Common myeloid progenitor, CD34-positive (primary cell): ENCODE results near the gene KCTD2. TPM values are rescaled to one million over a fixed set of nuclear protein-coding genes. Genes with fewer than 3 reads are reported as not detected.

Experiments used
- CTCF ChIA-PET: fragments of 350-600 bp; sonication (Branson Sonifier 250); formaldehyde crosslinking; loops from one replicate; lab custom pipeline; 2021; ENCODE audit warnings: antibody characterized with exemption; lab: Charles Lee
- POLR2A ChIA-PET: fragments of 350-600 bp; sonication (Branson Sonifier 250); formaldehyde crosslinking; loops from one replicate; lab custom pipeline; 2021; ENCODE audit warnings: antibody characterized with exemption; lab: Charles Lee
- DNase-seq, 3 donors: peaks; one replicate each; pipeline versions ENCODE4 v3.0.0 to v3.0.0-alpha.2; 2013
- H3K27ac ChIP-seq, 2 experiments: 1 replicate in 1 of 2; 2 replicates in 1 of 2; pipeline ENCODE4 v1.7.0; 2013; ENCODE audit warnings: inconsistent platforms in 2 of 2, low read length in 2 of 2, mild to moderate bottlenecking in 2 of 2, low read depth in 1 of 2, moderate library complexity in 1 of 2; ENCODE audit not compliant: severe bottlenecking in 2 of 2, insufficient read depth in 1 of 2, poor library complexity in 1 of 2
- H3K27me3 ChIP-seq, 5 experiments: replicated peaks in 2 of 5; 1 replicate in 3 of 5; 2 replicates in 2 of 5; pipeline versions ENCODE4 v1.6.1 to v1.7.0; 2013; ENCODE audit warnings: low read length in 4 of 5, mild to moderate bottlenecking in 2 of 5, moderate library complexity in 2 of 5, inconsistent platforms in 1 of 5; ENCODE audit not compliant: insufficient read depth in 5 of 5, control insufficient read depth in 4 of 5
- H3K36me3 ChIP-seq, 4 experiments: 1 replicate in 2 of 4; 2 replicates in 2 of 4; pipeline versions ENCODE4 v1.6.1 to v1.7.0; 2013; ENCODE audit warnings: low read length in 3 of 4, control low read depth in 1 of 4, mild to moderate bottlenecking in 1 of 4; ENCODE audit not compliant: control insufficient read depth in 4 of 4, insufficient read depth in 4 of 4
- H3K4me1 ChIP-seq, 4 experiments: 1 replicate in 3 of 4; 2 replicates in 1 of 4; pipeline versions ENCODE4 v1.6.1 to v1.7.1; 2013; ENCODE audit warnings: low read length in 3 of 4, mild to moderate bottlenecking in 3 of 4, control low read depth in 1 of 4, inconsistent platforms in 1 of 4, moderate library complexity in 1 of 4; ENCODE audit not compliant: control insufficient read depth in 4 of 4, insufficient read depth in 4 of 4; ENCODE audit errors: control extremely low read depth in 1 of 4
- H3K4me3 ChIP-seq, 7 experiments: 1 replicate in 4 of 7; 2 replicates in 3 of 7; pipeline versions ENCODE4 v1.5.1 to v1.7.0; 2013; ENCODE audit warnings: mild to moderate bottlenecking in 7 of 7, low read length in 6 of 7, moderate library complexity in 6 of 7, inconsistent platforms in 2 of 7, low read depth in 2 of 7, control low read depth in 1 of 7; ENCODE audit not compliant: insufficient read depth in 4 of 7, control insufficient read depth in 1 of 7; ENCODE audit errors: extremely low read depth in 1 of 7
- H3K9me3 ChIP-seq, 5 experiments: 1 replicate in 4 of 5; 2 replicates in 1 of 5; pipeline versions ENCODE4 v1.6.1 to v1.7.1; 2013; ENCODE audit warnings: low read length in 4 of 5, mild to moderate bottlenecking in 2 of 5, inconsistent platforms in 1 of 5, low read depth in 1 of 5, moderate library complexity in 1 of 5; ENCODE audit not compliant: control insufficient read depth in 4 of 5, insufficient read depth in 2 of 5; ENCODE audit errors: control extremely low read depth in 1 of 5
- WGBS: methylation state at CpG from one replicate; pipeline ENCODE4 v1.1.5; 2013; ENCODE audit not compliant: insufficient coverage; 5-methylcytosine and 5-hydroxymethylcytosine counted together
- polyA plus RNA-seq: library from polyadenylated mRNA; unstranded; fragments of 120-200 nt; gene quantifications from one replicate; pipeline ENCODE4 v1.2.1, GENCODE V29; 2013

Gene KCTD2, protein sequence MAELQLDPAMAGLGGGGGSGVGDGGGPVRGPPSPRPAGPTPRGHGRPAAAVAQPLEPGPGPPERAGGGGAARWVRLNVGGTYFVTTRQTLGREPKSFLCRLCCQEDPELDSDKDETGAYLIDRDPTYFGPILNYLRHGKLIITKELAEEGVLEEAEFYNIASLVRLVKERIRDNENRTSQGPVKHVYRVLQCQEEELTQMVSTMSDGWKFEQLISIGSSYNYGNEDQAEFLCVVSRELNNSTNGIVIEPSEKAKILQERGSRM
- polyA plus RNA-seq, result 20.4 TPM

DNA sequence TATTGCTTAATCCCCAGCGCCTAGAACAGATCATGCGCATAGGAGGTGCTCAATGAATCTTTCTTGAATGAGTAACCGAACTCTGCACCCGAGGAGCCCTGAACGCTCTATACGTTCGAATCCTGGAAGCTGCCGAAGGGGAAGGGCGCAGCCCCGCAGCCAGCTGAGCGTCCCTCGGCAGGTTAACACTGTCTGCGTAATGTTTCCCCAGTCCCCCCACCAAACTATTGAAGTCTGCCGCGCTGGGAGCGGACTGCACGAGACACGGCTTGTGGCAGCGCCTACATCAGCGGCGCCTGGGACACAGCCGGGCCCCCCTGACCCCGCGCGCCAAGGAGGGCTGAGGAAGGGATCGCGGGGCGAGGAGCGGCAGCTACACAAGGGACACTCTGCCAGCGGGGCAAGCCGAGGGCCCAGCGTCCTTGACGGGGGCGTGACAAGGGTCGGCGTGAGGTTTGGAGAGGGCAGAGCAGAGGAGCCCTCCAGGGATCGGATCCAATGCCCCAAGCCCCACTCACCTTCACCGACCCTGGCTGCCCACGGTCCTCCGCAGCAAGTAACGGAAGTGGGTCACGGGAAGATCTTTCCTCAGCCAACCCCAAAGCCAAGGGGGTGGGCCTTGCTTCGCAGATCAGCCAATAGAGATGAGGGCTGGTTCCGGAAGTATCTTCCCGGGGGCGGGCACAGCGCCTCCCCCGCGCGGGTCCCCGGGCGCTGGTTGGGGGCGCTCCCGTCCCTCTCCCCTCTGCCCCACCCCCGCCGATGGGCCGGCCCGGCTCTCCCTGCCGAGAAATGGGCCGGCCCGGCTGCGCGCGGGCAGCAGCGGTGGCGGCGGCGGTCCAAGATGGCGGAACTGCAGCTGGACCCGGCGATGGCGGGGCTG lies at the start of gene KCTD2, which contains the start of gene ATP5PD:
KCTD2 (plus strand) TSS at position 819 of the 883 bp plus-strand sequence; CDS start at position 845, 26 bp downstream.
ATP5PD (minus strand) TSS at position 563 of the 883 bp plus-strand sequence. CDS start 4,319 bp downstream, outside the sequence.
- Histone ChIP-seq H3K27me3 (no peaks in the 10 kb centered on the region), H3K9me3 (no peaks in the 10 kb centered on the region), H3K4me3 (peak within 1 kb of the TSS; percentile 60 to 98 (median 94)), H3K27ac (peak within 1 kb of the TSS; percentile 79 to 90), H3K4me1 (peaks cover 9 to 23% (median 18%) of the 10 kb centered on the region in 4 experiments), H3K36me3 (peaks cover 6 to 17% (median 10%) of the 10 kb centered on the region in 4 experiments)
- DNase-seq, result peak; percentile 97 to 98 (median 98)
- CTCF ChIA-PET, result interaction anchor here (0.9 to 2.2 kb wide), 3 partner anchors 13 to 99 kb away, joined by 3 to 18 read pairs (median 4); no protein-coding TSS in a partner anchor
- WGBS, result 0% methylated on average over 51 of the region's 72 CpGs
- POLR2A ChIA-PET, result interaction anchor here (0.6 to 0.8 kb wide), 2 partner anchors 11 to 14 kb away, joined by 3 read pairs; no protein-coding TSS in a partner anchor

DNA sequence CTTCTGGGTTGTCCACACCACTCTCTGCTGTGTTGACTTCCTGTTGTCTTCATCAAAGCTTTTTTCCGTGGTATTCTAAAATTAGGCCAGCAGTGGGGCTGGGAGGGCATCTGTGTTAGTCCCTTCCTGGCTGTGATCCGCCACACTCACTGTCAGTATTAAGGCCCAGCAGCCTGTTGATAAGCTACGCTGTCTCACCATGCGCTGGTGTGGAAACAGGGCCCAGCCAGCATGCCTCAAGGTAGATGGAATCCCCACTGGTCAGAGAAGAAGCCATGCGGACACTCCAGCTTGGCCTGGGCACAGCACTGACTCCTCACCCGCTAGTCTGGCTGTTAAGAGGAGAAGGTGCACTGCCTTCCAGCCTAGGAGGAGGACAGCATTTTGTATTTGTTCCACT lies 48.2 kb upstream of the KCTD2 start:
- POLR2A ChIA-PET, result no interaction called here
- no peak for DNase-seq

GRCh38 chr17:74999523-74999922 lies 47.5 kb upstream of the KCTD2 start:
- peaks cover 2 to 16% (median 3%) of the 10 kb centered on the region in 4 experiments for H3K4me1 ChIP-seq
- no peaks in the 10 kb centered on the region for H3K9me3 ChIP-seq
- H3K27ac ChIP-seq, result no peak overlapping the region
- DNase-seq, result no peak
- 90% methylated on average over 4 of the region's 4 CpGs for WGBS
- ChIA-PET CTCF (interaction anchor here (0.7 to 3.8 kb wide), 6 partner anchors 8 to 40 kb away, joined by 3 to 26 read pairs (median 6); partner anchors contain the start of genes CDR2L and MRPL58), POLR2A (no interaction called here)
- H3K4me3 ChIP-seq, result no peak overlapping the region
- H3K27me3 ChIP-seq, result peaks cover 0 to 3% (median 0%) of the 10 kb centered on the region in 5 experiments
- H3K36me3 ChIP-seq, result no peaks in the 10 kb centered on the region

More for the DNA sequence above, 48.2 kb upstream of the KCTD2 start:
- Histone ChIP-seq H3K27ac (no peak overlapping the region), H3K9me3 (no peaks in the 10 kb centered on the region), H3K27me3 (peaks cover 0 to 6% (median 0%) of the 10 kb centered on the region in 5 experiments), H3K4me1 (peaks cover 2 to 16% (median 3%) of the 10 kb centered on the region in 4 experiments), H3K36me3 (no peaks in the 10 kb centered on the region), H3K4me3 (no peak overlapping the region)
- CTCF ChIA-PET, result interaction anchor here (0.8 to 3.8 kb wide), 4 partner anchors 10 to 40 kb away, joined by 3 to 26 read pairs (median 6); partner anchors contain the start of gene MRPL58
- WGBS, result 78% methylated on average over 4 of the region's 6 CpGs

DNA sequence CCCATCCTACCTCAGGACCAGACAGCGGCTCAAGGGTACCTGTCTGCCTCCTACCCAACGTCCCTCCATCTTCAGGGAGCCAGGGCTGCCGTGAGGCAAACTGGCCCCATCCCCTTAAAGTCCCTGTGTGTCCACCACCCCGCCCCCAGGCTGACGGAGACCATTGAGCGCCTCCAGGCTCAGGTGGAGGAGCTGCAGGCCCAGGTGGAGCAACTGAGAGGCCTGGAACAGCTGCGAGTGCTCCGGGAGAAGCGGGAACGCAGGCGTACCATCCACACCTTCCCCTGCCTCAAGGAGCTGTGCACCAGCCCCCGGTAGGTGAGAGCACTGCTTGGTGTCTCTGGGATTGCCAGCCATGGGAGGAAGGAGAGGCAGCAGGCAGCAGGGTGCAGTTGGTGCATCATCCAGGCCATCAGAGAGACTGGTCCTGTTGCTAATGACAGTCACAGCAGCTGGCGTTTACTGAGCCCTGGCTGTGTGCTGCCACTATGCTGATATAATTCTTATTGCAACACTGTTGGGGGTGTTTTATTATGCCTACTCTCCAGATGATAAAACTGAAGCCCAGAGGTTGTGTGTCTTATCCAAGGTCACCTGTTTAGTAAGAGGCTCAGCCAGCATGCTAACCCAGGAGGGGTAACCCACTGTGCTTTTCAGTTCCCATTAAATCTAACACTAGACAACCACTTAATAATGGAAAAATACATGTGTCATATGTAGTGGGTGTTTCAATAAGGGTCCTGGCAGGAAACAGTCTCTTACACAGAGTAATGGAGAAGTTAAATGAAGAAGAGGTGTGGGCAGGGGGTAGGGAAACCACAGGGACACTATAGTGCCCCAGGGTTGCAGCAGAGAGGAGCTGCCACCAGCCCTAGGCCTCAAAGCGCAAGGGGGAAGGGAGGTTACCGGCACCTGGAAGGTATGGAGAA lies 44.8 kb upstream of the KCTD2 start:
- H3K36me3 ChIP-seq, result no peaks in the 10 kb centered on the region
- ChIA-PET POLR2A (no interaction called here), CTCF (interaction anchor here (1.1 to 3.8 kb wide), 5 partner anchors 9 to 41 kb away, joined by 3 to 26 read pairs (median 6); partner anchors contain the start of genes CDR2L and MRPL58)
- H3K4me1 ChIP-seq, result peaks cover 2 to 16% (median 3%) of the 10 kb centered on the region in 4 experiments
- H3K27ac ChIP-seq, result no peak overlapping the region
- no peaks in the 10 kb centered on the region for H3K9me3 ChIP-seq
- H3K27me3 ChIP-seq, result no peaks in the 10 kb centered on the region
- DNase-seq, result peak in 2 of 3 donors; percentile 57
- WGBS, result 100% methylated on average over 12 of the region's 15 CpGs
- H3K4me3 ChIP-seq, result no peak overlapping the region

DNA sequence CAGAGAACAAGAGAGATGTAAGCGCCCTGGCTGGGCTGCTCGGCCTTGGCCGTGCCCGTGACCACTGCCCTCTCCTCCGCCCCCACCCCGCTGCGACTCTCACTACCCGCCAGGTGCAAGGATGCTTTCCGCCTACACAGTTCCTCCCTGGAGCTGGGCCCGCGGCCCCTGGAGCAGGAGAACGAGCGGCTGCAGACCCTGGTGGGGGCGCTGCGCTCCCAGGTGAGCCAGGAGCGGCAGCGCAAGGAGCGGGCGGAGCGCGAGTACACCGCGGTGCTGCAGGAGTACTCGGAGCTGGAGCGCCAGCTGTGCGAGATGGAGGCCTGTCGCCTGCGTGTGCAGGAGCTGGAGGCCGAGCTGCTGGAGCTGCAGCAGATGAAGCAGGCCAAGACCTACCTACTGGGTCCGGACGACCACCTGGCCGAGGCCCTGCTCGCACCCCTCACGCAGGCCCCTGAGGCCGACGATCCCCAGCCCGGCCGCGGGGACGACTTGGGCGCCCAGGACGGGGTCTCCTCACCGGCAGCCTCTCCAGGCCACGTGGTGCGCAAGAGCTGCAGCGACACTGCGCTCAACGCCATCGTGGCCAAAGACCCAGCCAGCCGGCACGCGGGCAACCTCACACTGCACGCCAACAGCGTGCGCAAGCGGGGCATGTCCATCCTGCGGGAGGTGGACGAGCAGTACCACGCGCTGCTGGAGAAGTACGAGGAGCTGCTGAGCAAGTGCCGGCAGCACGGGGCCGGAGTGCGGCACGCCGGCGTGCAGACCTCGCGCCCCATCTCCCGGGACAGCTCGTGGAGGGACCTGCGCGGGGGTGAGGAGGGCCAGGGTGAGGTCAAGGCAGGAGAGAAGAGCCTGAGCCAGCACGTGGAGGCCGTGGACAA lies 43.7 kb upstream of the KCTD2 start:
- no peak overlapping the region for H3K27ac ChIP-seq
- ChIA-PET POLR2A (interaction anchor here (0.7 kb wide), 1 partner anchor 33 kb away, joined by 3 read pairs; no protein-coding TSS in a partner anchor), CTCF (interaction anchor here (0.9 to 13.0 kb wide), 4 partner anchors 10 to 42 kb away, joined by 3 to 154 read pairs (median 5); no protein-coding TSS in a partner anchor)
- no peak overlapping the region for H3K4me3 ChIP-seq
- no peak for DNase-seq
- no peaks in the 10 kb centered on the region for H3K36me3 ChIP-seq
- peaks cover 2 to 16% (median 3%) of the 10 kb centered on the region in 4 experiments for H3K4me1 ChIP-seq
- no peaks in the 10 kb centered on the region for H3K27me3 ChIP-seq
- H3K9me3 ChIP-seq, result no peaks in the 10 kb centered on the region
- 95% methylated on average over 71 of the region's 76 CpGs for WGBS
